ENCODE results near the gene RNF181.

Gene RNF181

DNA sequence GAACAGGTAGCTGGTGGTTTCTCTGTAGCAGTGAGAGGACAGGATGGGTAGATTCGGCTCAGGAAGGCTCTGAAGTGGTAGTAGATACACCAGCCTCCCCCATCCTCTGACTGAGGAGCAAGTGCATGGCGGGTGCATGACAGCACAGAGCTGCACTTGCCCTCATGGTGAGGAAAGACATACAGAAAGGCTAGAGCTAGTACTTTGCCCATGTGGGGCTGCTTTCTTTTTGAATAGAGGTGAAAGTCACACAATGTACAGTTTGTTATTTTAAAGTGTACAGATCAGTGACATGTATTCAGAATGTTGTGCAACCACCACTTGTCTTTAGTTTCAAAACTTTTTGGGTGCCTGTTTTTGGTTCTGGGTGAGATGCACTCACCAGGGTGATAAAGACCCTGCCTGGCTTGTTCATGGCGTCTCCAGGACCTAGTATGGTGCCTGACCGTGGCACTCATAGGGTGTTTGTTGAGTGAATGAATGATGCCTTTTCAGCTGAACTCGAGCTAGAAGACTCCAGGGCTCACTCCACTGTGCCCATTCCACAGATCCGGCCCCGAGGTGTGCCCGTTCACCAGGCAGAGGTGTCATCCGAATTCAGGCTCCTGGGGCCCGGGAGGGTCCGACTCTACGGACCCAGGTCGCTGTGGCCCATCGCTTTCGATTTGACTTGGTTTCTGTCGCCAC, 11.7 kb upstream of the RNF181 start:
- no peak overlapping the region for H3K4me3 ChIP-seq (ENCODE audit: low read depth, low read length)
- no peak for TF ChIP-seq CTCF (IDR thresholded peaks at IDR 0.05; ENCODE audit: control insufficient read depth, extremely low read depth, insufficient read depth)
- no peak for DNase-seq (ENCODE audit: low read depth)

DNA sequence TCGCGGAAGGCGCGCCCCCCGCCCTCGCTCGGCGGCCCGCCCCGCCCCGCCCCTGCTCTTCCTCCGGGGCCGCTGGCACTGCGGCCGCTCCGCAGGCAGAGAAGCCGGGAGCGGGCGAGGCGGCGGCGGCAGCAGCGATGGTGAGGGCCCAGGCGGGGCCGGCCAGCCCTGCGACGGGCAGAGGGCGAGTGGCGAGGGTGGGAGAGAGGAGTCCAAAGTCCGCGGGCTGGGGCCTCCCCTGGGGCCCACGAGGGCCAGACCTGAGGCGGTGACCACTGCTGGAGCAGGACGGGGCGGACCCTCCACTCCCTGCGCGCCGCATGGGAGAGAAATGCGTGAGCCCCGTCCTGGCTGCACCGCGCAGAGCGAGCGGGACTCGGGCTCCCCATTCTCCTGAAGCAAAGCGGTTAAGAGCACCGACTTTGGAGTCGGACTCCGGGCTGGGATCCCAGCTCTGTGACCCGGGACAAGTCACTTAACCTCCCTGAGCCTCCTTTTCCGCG, 11.1 kb upstream of the RNF181 start, which contains the start of gene VAMP5:
TSS of gene VAMP5 (plus strand) at position 78 of the 503 bp plus-strand sequence. CDS start at position 138, 60 bp downstream.
- DNase-seq (ENCODE audit: low read depth), result no peak
- TF ChIP-seq CTCF (IDR thresholded peaks at IDR 0.05; ENCODE audit: control insufficient read depth, extremely low read depth, insufficient read depth), result no peak
- no peak within 1 kb of the TSS for H3K4me3 ChIP-seq (ENCODE audit: low read depth, low read length)

GRCh38 chr2:85584857-85585780, 10.4 kb upstream of the RNF181 start:
- no peak for TF ChIP-seq CTCF (IDR thresholded peaks at IDR 0.05; ENCODE audit: control insufficient read depth, extremely low read depth, insufficient read depth)
- DNase-seq (ENCODE audit: low read depth), result no peak
- no peak overlapping the region for H3K4me3 ChIP-seq (ENCODE audit: low read depth, low read length)

GRCh38 chr2:85585781-85586105, 9.8 kb upstream of the RNF181 start:
- DNase-seq (ENCODE audit: low read depth), result no peak
- no peak for TF ChIP-seq CTCF (IDR thresholded peaks at IDR 0.05; ENCODE audit: control insufficient read depth, extremely low read depth, insufficient read depth)
- no peak overlapping the region for H3K4me3 ChIP-seq (ENCODE audit: low read depth, low read length)

DNA sequence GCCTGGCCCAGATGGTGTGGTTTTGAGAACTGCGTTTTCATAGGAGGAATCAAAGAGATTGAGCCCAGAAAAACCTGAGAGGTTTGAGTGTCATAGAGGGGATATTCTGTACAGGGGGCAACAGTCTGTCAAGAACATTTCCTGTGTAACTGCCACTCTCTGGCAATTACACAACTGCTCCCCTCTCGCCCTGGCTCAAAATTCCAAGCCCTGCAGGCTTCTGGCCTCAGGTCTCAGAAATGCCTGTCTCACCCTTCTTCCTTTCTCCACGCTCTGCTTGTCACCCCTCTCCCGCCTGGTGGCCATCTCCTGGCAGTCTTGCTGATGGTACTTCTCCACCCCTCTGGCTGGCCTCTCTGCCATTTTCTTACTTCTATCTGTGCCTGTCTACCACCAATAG, 7.3 kb upstream of the RNF181 start:
- DNase-seq (ENCODE audit: low read depth), result no peak
- no peak for TF ChIP-seq CTCF (IDR thresholded peaks at IDR 0.05; ENCODE audit: control insufficient read depth, extremely low read depth, insufficient read depth)
- H3K4me3 ChIP-seq (ENCODE audit: low read depth, low read length), result no peak overlapping the region

DNA sequence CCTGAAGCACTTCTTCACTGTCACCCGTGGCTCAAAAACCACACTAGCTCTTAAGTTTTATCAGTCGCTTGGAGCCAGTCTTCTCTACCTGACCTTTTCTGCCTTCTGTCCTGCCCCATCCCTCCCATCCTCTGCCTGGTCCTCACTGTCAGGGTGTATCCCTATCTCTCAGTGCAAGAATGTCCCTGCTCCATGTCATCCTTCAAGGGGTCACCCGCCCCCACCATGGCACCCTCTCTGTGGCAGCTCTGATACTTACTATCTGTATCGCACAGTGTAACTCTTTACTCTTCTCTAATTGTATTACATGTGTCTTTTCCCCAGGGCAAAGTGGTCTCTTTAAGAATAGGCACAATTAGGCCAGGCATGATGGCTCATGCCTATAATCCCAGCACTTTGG, 6.9 kb upstream of the RNF181 start:
- H3K4me3 ChIP-seq (ENCODE audit: low read depth, low read length), result no peak overlapping the region
- DNase-seq (ENCODE audit: low read depth), result no peak
- TF ChIP-seq CTCF (IDR thresholded peaks at IDR 0.05; ENCODE audit: control insufficient read depth, extremely low read depth, insufficient read depth), result no peak
